ENCODE results near the gene MEGF11.

The MEGF11 gene

GRCh38 chr15:66290007-66290406 lies 36.5 kb upstream of the MEGF11 start:
- H3K9me3 ChIP-seq (ENCODE audit: control insufficient read depth, insufficient read depth, low read length): no peaks in the 10 kb centered on the region
- H3K4me1 ChIP-seq (ENCODE audit: control insufficient read depth, insufficient read depth, low read length): peaks cover 7% of the 10 kb centered on the region
- H3K27me3 ChIP-seq (ENCODE audit: control insufficient read depth, insufficient read depth, low read length): no peaks in the 10 kb centered on the region
- no peaks in the 10 kb centered on the region for H3K36me3 ChIP-seq (ENCODE audit: control insufficient read depth, insufficient read depth, low read length)
- H3K4me3 ChIP-seq (ENCODE audit: low read depth, low read length): no peak overlapping the region
- no peak overlapping the region for H3K9ac ChIP-seq (ENCODE audit: low read depth, low read length)

DNA sequence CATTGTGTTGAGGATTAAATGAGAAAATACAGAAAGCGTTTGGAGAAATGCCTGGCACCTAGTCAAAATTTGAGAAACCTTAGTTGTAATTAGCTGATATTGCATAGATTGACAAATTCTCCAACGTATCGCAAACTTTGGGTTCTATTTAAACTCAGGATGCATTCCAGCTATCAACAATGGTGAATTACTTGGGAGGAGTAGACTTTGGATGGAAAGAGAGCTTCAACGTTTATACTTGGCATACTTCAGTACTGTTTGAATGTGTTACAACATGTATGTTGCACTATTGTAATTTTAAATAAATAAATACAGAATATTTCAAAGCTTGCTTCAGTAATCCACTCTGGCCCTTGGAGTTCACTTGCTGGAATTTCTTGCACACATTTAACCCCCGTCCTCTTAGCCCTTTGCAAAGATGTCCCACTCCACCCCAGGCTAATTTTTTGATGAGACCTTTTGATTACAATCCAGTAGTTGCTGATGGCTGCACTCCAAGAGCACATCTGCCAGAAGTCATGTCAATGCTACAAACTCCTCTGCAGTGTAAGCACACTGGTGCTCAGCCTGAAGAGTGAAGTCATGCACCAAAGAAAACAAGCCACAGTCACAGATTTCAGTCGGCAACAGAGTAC lies 35.1 kb upstream of the MEGF11 start:
- Histone ChIP-seq H3K4me3 (ENCODE audit: low read depth, low read length) (no peak overlapping the region), H3K9me3 (ENCODE audit: control insufficient read depth, insufficient read depth, low read length) (no peaks in the 10 kb centered on the region), H3K36me3 (ENCODE audit: control insufficient read depth, insufficient read depth, low read length) (no peaks in the 10 kb centered on the region), H3K27me3 (ENCODE audit: control insufficient read depth, insufficient read depth, low read length) (no peaks in the 10 kb centered on the region), H3K9ac (ENCODE audit: low read depth, low read length) (no peak overlapping the region), H3K4me1 (ENCODE audit: control insufficient read depth, insufficient read depth, low read length) (no peaks in the 10 kb centered on the region)

GRCh38 chr15:66288093-66288492 lies 34.5 kb upstream of the MEGF11 start:
- Histone ChIP-seq H3K9ac (ENCODE audit: low read depth, low read length) (no peak overlapping the region), H3K4me1 (ENCODE audit: control insufficient read depth, insufficient read depth, low read length) (no peaks in the 10 kb centered on the region), H3K4me3 (ENCODE audit: low read depth, low read length) (no peak overlapping the region), H3K36me3 (ENCODE audit: control insufficient read depth, insufficient read depth, low read length) (no peaks in the 10 kb centered on the region), H3K27me3 (ENCODE audit: control insufficient read depth, insufficient read depth, low read length) (no peaks in the 10 kb centered on the region), H3K9me3 (ENCODE audit: control insufficient read depth, insufficient read depth, low read length) (no peaks in the 10 kb centered on the region)

- Histone ChIP-seq H3K4me1 (ENCODE audit: control insufficient read depth, insufficient read depth, low read length) (no peaks in the 10 kb centered on the region), H3K4me3 (ENCODE audit: low read depth, low read length) (no peak overlapping the region), H3K9ac (ENCODE audit: low read depth, low read length) (no peak overlapping the region), H3K36me3 (ENCODE audit: control insufficient read depth, insufficient read depth, low read length) (no peaks in the 10 kb centered on the region), H3K9me3 (ENCODE audit: control insufficient read depth, insufficient read depth, low read length) (no peaks in the 10 kb centered on the region), H3K27me3 (ENCODE audit: control insufficient read depth, insufficient read depth, low read length) (no peaks in the 10 kb centered on the region)
These were observed 34.0 kb upstream of the MEGF11 start for GRCh38 chr15:66287461-66288057.

DNA sequence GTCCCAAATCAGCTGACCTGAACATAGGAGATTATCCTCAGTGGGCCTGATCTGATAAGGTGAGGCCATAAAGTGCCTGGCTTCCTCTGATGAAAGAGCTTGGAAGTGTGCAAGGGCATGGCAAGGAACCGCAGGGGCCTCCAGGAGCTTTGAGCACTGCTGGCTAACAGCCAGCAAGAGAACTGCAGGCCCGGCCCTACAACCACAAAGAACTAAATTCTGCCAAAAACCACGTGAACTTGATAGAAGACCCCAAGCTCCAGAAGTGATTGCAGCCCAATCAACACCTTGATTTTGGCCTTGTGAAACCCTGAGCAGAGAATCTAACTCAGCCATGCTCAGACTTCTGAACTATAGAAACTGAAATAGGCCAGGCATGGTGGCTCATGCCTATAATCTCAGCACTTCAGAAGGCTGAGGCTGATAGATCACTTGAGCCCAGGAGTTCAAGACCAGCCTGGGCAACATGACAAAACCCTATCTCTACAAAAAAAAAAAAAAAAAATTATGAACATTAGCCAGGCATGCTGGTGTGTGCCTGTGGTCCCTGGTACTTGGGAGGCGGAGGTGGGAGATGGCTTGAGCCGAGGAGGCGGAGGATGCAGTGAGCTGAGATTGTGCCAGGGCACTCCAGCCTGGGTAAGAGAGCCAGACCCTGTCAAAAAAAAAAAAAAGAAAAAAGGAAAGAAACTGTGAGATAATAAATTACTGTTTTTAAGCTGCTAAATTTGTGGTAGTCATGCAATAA lies 32.2 kb upstream of the MEGF11 start:
- H3K4me3 ChIP-seq (ENCODE audit: low read depth, low read length): no peak overlapping the region
- no peaks in the 10 kb centered on the region for H3K27me3 ChIP-seq (ENCODE audit: control insufficient read depth, insufficient read depth, low read length)
- no peaks in the 10 kb centered on the region for H3K36me3 ChIP-seq (ENCODE audit: control insufficient read depth, insufficient read depth, low read length)
- no peaks in the 10 kb centered on the region for H3K9me3 ChIP-seq (ENCODE audit: control insufficient read depth, insufficient read depth, low read length)
- H3K4me1 ChIP-seq (ENCODE audit: control insufficient read depth, insufficient read depth, low read length): no peaks in the 10 kb centered on the region
- H3K9ac ChIP-seq (ENCODE audit: low read depth, low read length): no peak overlapping the region

DNA sequence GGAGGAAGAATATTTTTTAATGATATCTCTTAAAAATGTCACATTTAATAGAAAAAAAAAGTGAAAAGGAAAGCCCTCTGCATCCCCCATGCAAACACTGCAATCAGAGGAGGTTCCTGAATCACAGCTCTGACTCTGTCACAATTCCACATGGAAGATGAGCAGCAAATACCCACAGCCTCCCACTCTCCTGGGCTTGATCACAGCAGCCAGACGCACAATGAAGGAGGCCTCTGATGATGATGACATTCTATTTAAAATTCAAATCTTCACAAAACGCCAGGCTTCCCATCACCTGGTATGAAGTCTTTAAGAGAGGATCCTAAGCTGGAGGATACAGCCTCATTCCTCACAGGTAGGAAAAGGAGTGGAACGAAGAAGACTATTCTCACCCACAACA lies 30.7 kb upstream of the MEGF11 start:
- Histone ChIP-seq H3K36me3 (ENCODE audit: control insufficient read depth, insufficient read depth, low read length) (no peaks in the 10 kb centered on the region), H3K9me3 (ENCODE audit: control insufficient read depth, insufficient read depth, low read length) (no peaks in the 10 kb centered on the region), H3K4me3 (ENCODE audit: low read depth, low read length) (no peak overlapping the region), H3K4me1 (ENCODE audit: control insufficient read depth, insufficient read depth, low read length) (no peaks in the 10 kb centered on the region), H3K27me3 (ENCODE audit: control insufficient read depth, insufficient read depth, low read length) (no peaks in the 10 kb centered on the region), H3K9ac (ENCODE audit: low read depth, low read length) (no peak overlapping the region)

DNA sequence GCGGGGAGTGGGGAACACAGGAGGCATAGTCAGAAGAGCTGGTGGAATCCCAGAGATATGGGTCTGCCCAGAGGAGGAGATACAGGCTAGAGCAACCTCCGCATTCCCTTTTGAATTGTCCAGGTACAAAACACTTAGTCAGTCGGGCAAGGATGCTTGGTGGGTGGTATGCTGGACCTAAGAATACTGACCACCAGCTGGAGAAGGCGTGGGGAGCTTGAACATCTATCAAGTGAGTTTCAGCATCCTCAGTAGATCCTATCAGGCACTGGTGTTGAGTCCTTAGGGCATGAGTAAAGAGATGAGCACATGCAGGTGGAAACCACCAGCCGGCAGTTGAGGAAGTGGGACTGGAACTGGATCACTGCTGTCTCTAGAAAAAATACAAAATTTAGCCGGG lies 25.1 kb upstream of the MEGF11 start:
- Histone ChIP-seq H3K27me3 (ENCODE audit: control insufficient read depth, insufficient read depth, low read length) (no peaks in the 10 kb centered on the region), H3K9me3 (ENCODE audit: control insufficient read depth, insufficient read depth, low read length) (no peaks in the 10 kb centered on the region), H3K9ac (ENCODE audit: low read depth, low read length) (no peak overlapping the region), H3K4me3 (ENCODE audit: low read depth, low read length) (no peak overlapping the region), H3K4me1 (ENCODE audit: control insufficient read depth, insufficient read depth, low read length) (no peaks in the 10 kb centered on the region), H3K36me3 (ENCODE audit: control insufficient read depth, insufficient read depth, low read length) (no peaks in the 10 kb centered on the region)

- Histone ChIP-seq H3K27me3 (ENCODE audit: control insufficient read depth, insufficient read depth, low read length) (no peaks in the 10 kb centered on the region), H3K9ac (ENCODE audit: low read depth, low read length) (no peak overlapping the region), H3K4me1 (ENCODE audit: control insufficient read depth, insufficient read depth, low read length) (no peaks in the 10 kb centered on the region), H3K9me3 (ENCODE audit: control insufficient read depth, insufficient read depth, low read length) (no peaks in the 10 kb centered on the region), H3K36me3 (ENCODE audit: control insufficient read depth, insufficient read depth, low read length) (no peaks in the 10 kb centered on the region), H3K4me3 (ENCODE audit: low read depth, low read length) (no peak overlapping the region)
These were observed 24.5 kb upstream of the MEGF11 start for GRCh38 chr15:66278056-66278455.

DNA sequence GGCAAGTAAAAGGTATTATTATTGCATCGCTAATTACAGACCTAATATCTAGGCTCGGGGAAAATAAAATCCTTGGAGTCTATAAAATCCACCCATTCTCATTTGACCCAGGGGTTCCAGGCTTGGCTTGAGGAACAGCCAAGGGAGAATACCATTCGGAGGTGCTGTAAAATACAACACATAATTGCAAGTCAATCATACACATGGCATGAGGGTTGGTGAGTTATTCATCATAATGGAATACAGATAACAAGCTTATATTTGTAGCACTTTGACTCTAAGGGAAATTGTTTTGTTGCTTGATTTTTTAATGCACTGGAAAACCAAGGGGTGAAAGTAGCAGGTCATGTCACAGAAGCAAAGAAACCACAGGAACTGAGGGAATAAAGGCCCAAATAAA lies 23.0 kb upstream of the MEGF11 start:
- no peak overlapping the region for H3K9ac ChIP-seq (ENCODE audit: low read depth, low read length)
- no peaks in the 10 kb centered on the region for H3K36me3 ChIP-seq (ENCODE audit: control insufficient read depth, insufficient read depth, low read length)
- no peaks in the 10 kb centered on the region for H3K9me3 ChIP-seq (ENCODE audit: control insufficient read depth, insufficient read depth, low read length)
- H3K4me3 ChIP-seq (ENCODE audit: low read depth, low read length): no peak overlapping the region
- no peaks in the 10 kb centered on the region for H3K27me3 ChIP-seq (ENCODE audit: control insufficient read depth, insufficient read depth, low read length)
- no peaks in the 10 kb centered on the region for H3K4me1 ChIP-seq (ENCODE audit: control insufficient read depth, insufficient read depth, low read length)

- no peaks in the 10 kb centered on the region for H3K4me1 ChIP-seq (ENCODE audit: control insufficient read depth, insufficient read depth, low read length)
- H3K27me3 ChIP-seq (ENCODE audit: control insufficient read depth, insufficient read depth, low read length): no peaks in the 10 kb centered on the region
- H3K9ac ChIP-seq (ENCODE audit: low read depth, low read length): no peak overlapping the region
- no peaks in the 10 kb centered on the region for H3K9me3 ChIP-seq (ENCODE audit: control insufficient read depth, insufficient read depth, low read length)
- H3K4me3 ChIP-seq (ENCODE audit: low read depth, low read length): no peak overlapping the region
- no peaks in the 10 kb centered on the region for H3K36me3 ChIP-seq (ENCODE audit: control insufficient read depth, insufficient read depth, low read length)
These were observed 21.8 kb upstream of the MEGF11 start for GRCh38 chr15:66275352-66275751.

DNA sequence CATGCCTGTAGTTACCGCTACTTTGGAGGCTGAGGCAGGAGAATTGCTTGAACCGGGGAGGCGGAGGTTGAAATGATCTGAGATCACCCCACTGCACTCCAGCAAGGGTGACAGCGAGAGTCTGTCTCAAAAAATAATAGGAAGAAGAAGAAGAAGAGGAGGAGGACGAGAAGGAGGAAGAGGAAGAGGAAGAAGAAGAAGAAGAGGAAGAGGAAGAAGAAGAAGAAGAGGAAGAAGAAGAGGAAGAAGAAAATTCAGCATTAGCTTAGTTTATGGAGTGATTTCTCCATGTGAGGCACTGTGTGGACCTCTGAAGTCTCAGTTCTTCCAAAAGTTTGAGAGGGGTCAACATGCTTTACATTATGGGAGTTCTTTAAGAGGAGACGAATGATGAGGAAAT lies 17.4 kb upstream of the MEGF11 start:
- Histone ChIP-seq H3K4me3 (ENCODE audit: low read depth, low read length) (no peak overlapping the region), H3K9me3 (ENCODE audit: control insufficient read depth, insufficient read depth, low read length) (no peaks in the 10 kb centered on the region), H3K4me1 (ENCODE audit: control insufficient read depth, insufficient read depth, low read length) (peaks cover 2% of the 10 kb centered on the region), H3K36me3 (ENCODE audit: control insufficient read depth, insufficient read depth, low read length) (no peaks in the 10 kb centered on the region), H3K27me3 (ENCODE audit: control insufficient read depth, insufficient read depth, low read length) (no peaks in the 10 kb centered on the region), H3K9ac (ENCODE audit: low read depth, low read length) (no peak overlapping the region)
